ENCODE results near the gene LRP1B. TPM values are rescaled to one million over a fixed set of nuclear protein-coding genes. Genes with fewer than 3 reads are reported as not detected.

The LRP1B gene
- total and polyA plus RNA-seq, 2 of the 8 experiments (the other 6 are each of a cell fraction or from before 2014, with no cell fraction given), result 0.03 TPM; not detected in 1

- TF ChIP-seq, protein P1, sequence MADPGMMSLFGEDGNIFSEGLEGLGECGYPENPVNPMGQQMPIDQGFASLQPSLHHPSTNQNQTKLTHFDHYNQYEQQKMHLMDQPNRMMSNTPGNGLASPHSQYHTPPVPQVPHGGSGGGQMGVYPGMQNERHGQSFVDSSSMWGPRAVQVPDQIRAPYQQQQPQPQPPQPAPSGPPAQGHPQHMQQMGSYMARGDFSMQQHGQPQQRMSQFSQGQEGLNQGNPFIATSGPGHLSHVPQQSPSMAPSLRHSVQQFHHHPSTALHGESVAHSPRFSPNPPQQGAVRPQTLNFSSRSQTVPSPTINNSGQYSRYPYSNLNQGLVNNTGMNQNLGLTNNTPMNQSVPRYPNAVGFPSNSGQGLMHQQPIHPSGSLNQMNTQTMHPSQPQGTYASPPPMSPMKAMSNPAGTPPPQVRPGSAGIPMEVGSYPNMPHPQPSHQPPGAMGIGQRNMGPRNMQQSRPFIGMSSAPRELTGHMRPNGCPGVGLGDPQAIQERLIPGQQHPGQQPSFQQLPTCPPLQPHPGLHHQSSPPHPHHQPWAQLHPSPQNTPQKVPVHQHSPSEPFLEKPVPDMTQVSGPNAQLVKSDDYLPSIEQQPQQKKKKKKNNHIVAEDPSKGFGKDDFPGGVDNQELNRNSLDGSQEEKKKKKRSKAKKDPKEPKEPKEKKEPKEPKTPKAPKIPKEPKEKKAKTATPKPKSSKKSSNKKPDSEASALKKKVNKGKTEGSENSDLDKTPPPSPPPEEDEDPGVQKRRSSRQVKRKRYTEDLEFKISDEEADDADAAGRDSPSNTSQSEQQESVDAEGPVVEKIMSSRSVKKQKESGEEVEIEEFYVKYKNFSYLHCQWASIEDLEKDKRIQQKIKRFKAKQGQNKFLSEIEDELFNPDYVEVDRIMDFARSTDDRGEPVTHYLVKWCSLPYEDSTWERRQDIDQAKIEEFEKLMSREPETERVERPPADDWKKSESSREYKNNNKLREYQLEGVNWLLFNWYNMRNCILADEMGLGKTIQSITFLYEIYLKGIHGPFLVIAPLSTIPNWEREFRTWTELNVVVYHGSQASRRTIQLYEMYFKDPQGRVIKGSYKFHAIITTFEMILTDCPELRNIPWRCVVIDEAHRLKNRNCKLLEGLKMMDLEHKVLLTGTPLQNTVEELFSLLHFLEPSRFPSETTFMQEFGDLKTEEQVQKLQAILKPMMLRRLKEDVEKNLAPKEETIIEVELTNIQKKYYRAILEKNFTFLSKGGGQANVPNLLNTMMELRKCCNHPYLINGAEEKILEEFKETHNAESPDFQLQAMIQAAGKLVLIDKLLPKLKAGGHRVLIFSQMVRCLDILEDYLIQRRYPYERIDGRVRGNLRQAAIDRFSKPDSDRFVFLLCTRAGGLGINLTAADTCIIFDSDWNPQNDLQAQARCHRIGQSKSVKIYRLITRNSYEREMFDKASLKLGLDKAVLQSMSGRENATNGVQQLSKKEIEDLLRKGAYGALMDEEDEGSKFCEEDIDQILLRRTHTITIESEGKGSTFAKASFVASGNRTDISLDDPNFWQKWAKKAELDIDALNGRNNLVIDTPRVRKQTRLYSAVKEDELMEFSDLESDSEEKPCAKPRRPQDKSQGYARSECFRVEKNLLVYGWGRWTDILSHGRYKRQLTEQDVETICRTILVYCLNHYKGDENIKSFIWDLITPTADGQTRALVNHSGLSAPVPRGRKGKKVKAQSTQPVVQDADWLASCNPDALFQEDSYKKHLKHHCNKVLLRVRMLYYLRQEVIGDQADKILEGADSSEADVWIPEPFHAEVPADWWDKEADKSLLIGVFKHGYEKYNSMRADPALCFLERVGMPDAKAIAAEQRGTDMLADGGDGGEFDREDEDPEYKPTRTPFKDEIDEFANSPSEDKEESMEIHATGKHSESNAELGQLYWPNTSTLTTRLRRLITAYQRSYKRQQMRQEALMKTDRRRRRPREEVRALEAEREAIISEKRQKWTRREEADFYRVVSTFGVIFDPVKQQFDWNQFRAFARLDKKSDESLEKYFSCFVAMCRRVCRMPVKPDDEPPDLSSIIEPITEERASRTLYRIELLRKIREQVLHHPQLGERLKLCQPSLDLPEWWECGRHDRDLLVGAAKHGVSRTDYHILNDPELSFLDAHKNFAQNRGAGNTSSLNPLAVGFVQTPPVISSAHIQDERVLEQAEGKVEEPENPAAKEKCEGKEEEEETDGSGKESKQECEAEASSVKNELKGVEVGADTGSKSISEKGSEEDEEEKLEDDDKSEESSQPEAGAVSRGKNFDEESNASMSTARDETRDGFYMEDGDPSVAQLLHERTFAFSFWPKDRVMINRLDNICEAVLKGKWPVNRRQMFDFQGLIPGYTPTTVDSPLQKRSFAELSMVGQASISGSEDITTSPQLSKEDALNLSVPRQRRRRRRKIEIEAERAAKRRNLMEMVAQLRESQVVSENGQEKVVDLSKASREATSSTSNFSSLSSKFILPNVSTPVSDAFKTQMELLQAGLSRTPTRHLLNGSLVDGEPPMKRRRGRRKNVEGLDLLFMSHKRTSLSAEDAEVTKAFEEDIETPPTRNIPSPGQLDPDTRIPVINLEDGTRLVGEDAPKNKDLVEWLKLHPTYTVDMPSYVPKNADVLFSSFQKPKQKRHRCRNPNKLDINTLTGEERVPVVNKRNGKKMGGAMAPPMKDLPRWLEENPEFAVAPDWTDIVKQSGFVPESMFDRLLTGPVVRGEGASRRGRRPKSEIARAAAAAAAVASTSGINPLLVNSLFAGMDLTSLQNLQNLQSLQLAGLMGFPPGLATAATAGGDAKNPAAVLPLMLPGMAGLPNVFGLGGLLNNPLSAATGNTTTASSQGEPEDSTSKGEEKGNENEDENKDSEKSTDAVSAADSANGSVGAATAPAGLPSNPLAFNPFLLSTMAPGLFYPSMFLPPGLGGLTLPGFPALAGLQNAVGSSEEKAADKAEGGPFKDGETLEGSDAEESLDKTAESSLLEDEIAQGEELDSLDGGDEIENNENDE (IDR thresholded peaks at IDR 0.05; ENCODE audit: insufficient replicate concordance, low read length), result no peak
- TF ChIP-seq ZNF274 (IDR thresholded peaks at IDR 0.05; ENCODE audit: borderline replicate concordance, extremely low read depth, low read length), result no peak
- TF ChIP-seq, protein P2, sequence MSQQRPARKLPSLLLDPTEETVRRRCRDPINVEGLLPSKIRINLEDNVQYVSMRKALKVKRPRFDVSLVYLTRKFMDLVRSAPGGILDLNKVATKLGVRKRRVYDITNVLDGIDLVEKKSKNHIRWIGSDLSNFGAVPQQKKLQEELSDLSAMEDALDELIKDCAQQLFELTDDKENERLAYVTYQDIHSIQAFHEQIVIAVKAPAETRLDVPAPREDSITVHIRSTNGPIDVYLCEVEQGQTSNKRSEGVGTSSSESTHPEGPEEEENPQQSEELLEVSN (IDR thresholded peaks at IDR 0.05), result no peak
- TF ChIP-seq JUND (IDR thresholded peaks at IDR 0.05; ENCODE audit: low read length), result no peak
Measured at GRCh38 chr2:141930803-141931202, 200.0 kb downstream of the LRP1B start (continued).

Measured in H1 (cell line).